AG04450 (cell line): ENCODE results near the gene POMGNT2. TPM values are rescaled to one million over a fixed set of nuclear protein-coding genes. Genes with fewer than 3 reads are reported as not detected.

Source experiments
- CTCF ChIA-PET: fragments of 300-600, 350-600 bp; formaldehyde crosslinking; extraction: SDS; loops from one replicate; lab custom pipeline; 2022; ENCODE audit warnings: antibody characterized with exemption, inconsistent platforms; lab: Charles Lee
- POLR2A ChIA-PET: fragments of 350-600 bp; formaldehyde crosslinking; extraction: SDS; loops from one replicate; lab custom pipeline; 2021; ENCODE audit warnings: antibody characterized with exemption, inconsistent platforms; lab: Yijun Ruan, JAX
- DNase-seq: peaks from one replicate; pipeline ENCODE4 v3.0.0-alpha.2; 2011; ENCODE audit warnings: low read depth, low spot score
- H3K27ac ChIP-seq: one replicate; pipeline ENCODE4 v1.5.1; 2012; ENCODE audit warnings: low read depth, low read length, control low read depth
- H3K27me3 ChIP-seq: one replicate; pipeline ENCODE4 v1.6.0; 2012; ENCODE audit warnings: low read length; ENCODE audit not compliant: control insufficient read depth, insufficient read depth
- H3K4me3 ChIP-seq: 2 replicates; pipeline ENCODE4 v1.5.1; 2011; ENCODE audit warnings: mild to moderate bottlenecking, low read depth, low read length, control low read depth
- H3K9me3 ChIP-seq: 2 replicates; pipeline ENCODE4 v1.5.1; 2012; ENCODE audit warnings: low read length; ENCODE audit not compliant: control insufficient read depth, insufficient read depth
- polyA plus RNA-seq: library from polyadenylated mRNA; depleted of rRNA; stranded (reverse); fragments of >200 nt; gene quantifications from 2 replicates; pipeline ENCODE4 v1.2.3, GENCODE V29; 2011
- TF ChIP-seq, protein P1 (sequence below): IDR thresholded peaks from 2 replicates; pipeline ENCODE4 v1.5.1; 2011; ENCODE audit warnings: low read depth, low read length, control low read depth, inconsistent platforms

Gene POMGNT2
- polyA plus RNA-seq, 1 experiment = 9.3 TPM

DNA sequence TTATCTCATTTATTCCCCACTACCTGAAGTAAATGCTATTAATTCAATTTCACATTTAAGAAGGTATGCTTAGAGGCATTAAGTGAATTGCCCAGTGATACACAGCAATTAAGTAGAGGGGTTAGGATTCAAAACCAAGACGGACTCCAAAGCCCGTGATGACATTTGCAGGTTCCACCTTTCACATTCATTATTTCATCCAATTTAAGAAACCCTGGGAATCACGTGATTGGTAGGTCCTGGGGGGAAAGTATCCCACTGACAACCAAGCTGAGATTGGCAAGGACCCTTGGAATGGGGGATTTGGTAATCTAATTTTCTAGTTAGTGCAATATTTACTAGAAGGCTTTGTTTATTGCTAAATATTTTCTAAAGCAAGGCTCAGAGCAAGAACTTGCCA, 1.8 kb downstream of the POMGNT2 start:
- Histone ChIP-seq H3K9me3 (no peaks in the 10 kb centered on the region; the same call in 1 of the 2 replicates), H3K4me3 (no peak overlapping the region), H3K27me3 (no peaks in the 10 kb centered on the region), H3K27ac (no peak overlapping the region)
- ChIA-PET CTCF (interaction anchor here (2.1 kb wide), 1 partner anchor 142 kb away, joined by 9 read pairs; no protein-coding TSS in a partner anchor), POLR2A (no interaction called here)
- TF ChIP-seq, protein P1, sequence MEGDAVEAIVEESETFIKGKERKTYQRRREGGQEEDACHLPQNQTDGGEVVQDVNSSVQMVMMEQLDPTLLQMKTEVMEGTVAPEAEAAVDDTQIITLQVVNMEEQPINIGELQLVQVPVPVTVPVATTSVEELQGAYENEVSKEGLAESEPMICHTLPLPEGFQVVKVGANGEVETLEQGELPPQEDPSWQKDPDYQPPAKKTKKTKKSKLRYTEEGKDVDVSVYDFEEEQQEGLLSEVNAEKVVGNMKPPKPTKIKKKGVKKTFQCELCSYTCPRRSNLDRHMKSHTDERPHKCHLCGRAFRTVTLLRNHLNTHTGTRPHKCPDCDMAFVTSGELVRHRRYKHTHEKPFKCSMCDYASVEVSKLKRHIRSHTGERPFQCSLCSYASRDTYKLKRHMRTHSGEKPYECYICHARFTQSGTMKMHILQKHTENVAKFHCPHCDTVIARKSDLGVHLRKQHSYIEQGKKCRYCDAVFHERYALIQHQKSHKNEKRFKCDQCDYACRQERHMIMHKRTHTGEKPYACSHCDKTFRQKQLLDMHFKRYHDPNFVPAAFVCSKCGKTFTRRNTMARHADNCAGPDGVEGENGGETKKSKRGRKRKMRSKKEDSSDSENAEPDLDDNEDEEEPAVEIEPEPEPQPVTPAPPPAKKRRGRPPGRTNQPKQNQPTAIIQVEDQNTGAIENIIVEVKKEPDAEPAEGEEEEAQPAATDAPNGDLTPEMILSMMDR = no peak
- DNase-seq = no peak

DNA sequence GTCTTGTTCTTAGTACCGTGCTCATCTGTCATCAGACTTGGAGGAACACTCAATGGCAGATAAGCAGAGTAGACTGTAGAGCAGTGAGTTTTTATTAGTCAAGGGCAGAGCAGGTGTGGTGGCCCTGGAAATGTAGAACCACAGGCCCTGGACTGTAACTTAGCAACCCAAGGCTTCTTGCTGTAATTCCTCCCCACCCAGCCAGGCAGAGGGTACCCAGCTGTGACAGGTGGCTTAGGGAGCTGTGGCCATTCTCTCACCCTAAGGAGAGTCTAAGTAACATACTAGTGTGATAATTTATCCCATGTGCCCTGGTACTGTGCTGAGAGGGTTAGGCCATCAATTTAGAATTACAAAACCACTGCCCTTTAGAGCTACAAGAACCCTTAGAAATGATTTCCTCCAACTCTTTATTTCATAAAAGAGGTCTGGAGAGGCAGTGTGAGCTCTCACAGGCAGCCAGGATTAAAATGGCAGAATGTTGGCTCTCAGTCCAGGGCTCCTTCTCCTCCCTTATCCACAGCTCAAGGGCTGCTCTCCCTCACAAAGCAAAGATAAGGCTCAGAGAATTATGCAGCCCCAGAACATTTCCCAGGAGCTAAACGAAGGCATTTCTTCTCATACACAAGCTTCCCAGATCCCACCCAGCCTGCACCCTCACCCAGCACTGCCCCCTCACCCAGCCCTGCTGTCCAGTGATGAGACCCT, 3.0 kb downstream of the POMGNT2 start:
- Histone ChIP-seq H3K4me3 (no peak overlapping the region), H3K27me3 (no peaks in the 10 kb centered on the region), H3K9me3 (no peaks in the 10 kb centered on the region; the same call in 1 of the 2 replicates), H3K27ac (no peak overlapping the region)
- no peak for DNase-seq
- CTCF ChIA-PET = interaction anchor here (0.5 to 2.1 kb wide), 3 partner anchors 38 to 263 kb away, joined by 3 to 9 read pairs (median 5); no protein-coding TSS in a partner anchor
- POLR2A ChIA-PET = interaction anchor here (0.5 kb wide), 1 partner anchor 279 kb away, joined by 3 read pairs; no protein-coding TSS in a partner anchor
- TF ChIP-seq, protein P1 = no peak

DNA sequence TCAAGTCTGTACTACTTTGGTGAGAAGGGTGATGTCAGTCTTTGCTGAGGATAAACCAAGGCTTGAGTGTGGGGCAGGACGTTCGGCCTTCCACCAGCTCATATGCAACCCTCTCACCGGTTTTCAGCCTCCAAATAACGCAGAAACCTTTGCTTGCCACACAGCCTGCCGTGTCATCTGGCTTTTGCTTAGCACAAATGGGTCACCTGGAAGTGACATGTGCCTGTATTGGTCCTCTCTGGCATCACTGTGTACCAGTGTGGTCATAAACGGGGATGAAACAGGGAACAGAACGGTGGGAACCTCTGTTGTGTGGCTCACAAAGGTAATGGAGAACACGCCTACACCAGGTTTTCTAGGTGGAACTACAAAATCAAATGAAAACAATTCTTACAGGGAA, 7.1 kb downstream of the POMGNT2 start:
- H3K9me3 ChIP-seq = no peaks in the 10 kb centered on the region
- no peak overlapping the region for H3K4me3 ChIP-seq
- ChIA-PET POLR2A (no interaction called here), CTCF (no interaction called here)
- DNase-seq = no peak
- no peaks in the 10 kb centered on the region for H3K27me3 ChIP-seq
- TF ChIP-seq, protein P1 = no peak
- no peak overlapping the region for H3K27ac ChIP-seq

DNA sequence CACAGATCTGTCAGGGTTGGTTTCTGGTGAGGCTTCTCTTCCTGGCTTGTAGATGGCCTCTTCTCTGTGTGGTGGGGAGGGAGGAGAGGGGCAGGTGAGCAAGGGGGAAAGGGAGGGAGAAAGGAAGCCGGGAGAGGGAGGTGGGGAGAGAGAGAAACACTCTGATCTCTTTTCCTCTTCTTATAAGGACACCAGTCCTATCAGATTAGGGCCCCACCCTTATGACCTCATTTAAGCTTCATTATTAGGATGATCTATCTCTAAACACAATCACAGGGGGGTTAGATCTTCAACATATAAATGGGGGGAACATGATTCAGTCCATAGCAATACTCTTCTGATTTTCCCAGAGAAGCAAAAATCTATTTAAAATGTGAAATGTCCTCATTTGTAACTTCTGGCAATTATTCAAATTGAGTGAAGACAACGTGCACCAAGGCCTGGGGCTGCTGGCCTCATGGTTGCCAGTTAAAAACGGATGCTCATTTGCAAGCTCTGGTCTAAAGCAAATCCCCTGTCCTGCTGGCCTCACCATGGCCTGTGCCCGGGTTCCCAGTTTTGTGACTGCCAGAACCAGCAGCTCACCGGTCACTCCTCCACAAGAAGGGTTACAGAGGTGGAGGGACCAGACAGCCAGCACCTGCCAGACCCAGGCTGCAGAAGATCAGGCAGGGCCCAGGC, 8.3 kb downstream of the POMGNT2 start:
- H3K9me3 ChIP-seq = no peaks in the 10 kb centered on the region
- CTCF ChIA-PET = no interaction called here
- DNase-seq = no peak
- H3K27ac ChIP-seq = no peak overlapping the region
- no peak overlapping the region for H3K4me3 ChIP-seq
- POLR2A ChIA-PET = no interaction called here
- H3K27me3 ChIP-seq = no peaks in the 10 kb centered on the region
- TF ChIP-seq, protein P1 = no peak

DNA sequence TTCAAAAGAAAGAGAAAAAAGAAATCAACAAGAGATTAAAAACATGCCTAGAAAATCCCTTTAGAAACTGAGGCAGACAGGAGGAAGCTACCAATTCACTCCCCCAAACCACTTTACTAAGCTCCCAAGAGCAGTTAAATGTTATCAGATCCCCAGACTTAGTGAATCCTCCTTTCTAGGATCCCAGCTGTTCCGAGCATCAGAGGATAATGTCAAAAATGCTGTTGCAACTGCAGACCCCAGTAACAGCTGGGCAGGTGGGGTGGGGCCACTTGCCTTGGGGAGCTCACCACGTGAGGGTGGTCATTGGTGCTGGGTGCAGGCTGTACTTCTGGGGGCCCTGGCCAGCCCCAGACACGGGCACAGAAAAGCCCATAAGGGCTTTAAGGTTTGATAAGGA, 9.1 kb downstream of the POMGNT2 start:
- ChIA-PET CTCF (no interaction called here), POLR2A (no interaction called here)
- no peaks in the 10 kb centered on the region for H3K27me3 ChIP-seq
- H3K4me3 ChIP-seq = no peak overlapping the region
- H3K9me3 ChIP-seq = no peaks in the 10 kb centered on the region
- TF ChIP-seq, protein P1 = no peak
- DNase-seq = no peak
- no peak overlapping the region for H3K27ac ChIP-seq
